HG03571 (cell line): Measurements from ENCODE around the gene LY9.

Experiments used
- ATAC-seq: cut with Tn5 transposase; IDR thresholded peaks from one replicate; pipeline ENCODE4 v1.9.1; 2021; ENCODE audit not compliant: unreplicated experiment

Gene LY9, protein sequence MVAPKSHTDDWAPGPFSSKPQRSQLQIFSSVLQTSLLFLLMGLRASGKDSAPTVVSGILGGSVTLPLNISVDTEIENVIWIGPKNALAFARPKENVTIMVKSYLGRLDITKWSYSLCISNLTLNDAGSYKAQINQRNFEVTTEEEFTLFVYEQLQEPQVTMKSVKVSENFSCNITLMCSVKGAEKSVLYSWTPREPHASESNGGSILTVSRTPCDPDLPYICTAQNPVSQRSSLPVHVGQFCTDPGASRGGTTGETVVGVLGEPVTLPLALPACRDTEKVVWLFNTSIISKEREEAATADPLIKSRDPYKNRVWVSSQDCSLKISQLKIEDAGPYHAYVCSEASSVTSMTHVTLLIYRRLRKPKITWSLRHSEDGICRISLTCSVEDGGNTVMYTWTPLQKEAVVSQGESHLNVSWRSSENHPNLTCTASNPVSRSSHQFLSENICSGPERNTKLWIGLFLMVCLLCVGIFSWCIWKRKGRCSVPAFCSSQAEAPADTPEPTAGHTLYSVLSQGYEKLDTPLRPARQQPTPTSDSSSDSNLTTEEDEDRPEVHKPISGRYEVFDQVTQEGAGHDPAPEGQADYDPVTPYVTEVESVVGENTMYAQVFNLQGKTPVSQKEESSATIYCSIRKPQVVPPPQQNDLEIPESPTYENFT

GRCh38 chr1:160795951-160796383, at the start of gene LY9:
Gene LY9 (plus strand): TSS chr1:160796174. CDS start chr1:160796188, 14 bp downstream.
- peak; percentile 76 for ATAC-seq

- ATAC-seq: no peak
Measured at GRCh38 chr1:160746836-160747500, 49.0 kb upstream of the LY9 start.

- no peak for ATAC-seq
Measured at GRCh38 chr1:160747717-160748116, 48.3 kb upstream of the LY9 start.

DNA sequence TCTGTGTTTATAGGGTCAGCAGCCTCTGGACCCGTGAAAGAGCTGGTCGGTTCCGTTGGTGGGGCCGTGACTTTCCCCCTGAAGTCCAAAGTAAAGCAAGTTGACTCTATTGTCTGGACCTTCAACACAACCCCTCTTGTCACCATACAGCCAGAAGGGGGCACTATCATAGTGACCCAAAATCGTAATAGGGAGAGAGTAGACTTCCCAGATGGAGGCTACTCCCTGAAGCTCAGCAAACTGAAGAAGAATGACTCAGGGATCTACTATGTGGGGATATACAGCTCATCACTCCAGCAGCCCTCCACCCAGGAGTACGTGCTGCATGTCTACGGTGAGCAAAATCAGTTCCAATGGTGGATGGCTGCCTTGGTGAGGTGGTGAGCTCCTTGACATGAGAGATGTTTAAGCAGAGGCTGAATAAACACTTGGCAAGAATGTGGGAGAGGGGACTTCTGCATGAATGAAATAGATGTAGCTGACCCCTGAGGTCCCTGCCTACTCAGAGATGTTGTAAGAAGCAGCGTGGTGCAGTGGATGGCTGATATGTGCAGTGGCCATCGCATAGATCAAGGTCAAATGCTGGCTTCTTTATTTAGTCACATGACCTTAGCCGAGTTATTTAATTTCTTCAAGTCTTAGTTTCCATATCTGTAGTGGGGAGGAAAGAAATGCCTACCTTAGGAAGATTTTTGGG, 47.6 kb upstream of the LY9 start:
- ATAC-seq: no peak

DNA sequence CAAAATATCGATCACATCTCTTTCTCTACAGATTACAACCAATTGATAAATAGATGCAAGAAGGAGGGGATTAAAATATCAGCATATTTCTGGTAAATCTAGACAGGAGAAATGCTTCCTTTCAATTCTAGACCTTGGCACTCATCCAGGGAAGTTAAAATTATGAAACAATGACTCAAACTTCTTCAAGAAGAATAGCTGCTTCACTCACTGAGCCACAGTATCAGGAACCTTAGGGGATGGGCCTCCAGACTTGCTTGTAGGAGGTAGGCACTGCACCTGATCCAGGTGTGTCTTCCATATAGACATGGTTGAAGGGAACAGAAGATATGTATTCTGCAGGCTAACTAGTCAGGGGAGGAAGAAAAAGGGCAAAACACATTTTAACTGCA, 47.1 kb upstream of the LY9 start:
- no peak for ATAC-seq

- ATAC-seq: no peak
Measured at GRCh38 chr1:160750608-160751007, 45.4 kb upstream of the LY9 start.

DNA sequence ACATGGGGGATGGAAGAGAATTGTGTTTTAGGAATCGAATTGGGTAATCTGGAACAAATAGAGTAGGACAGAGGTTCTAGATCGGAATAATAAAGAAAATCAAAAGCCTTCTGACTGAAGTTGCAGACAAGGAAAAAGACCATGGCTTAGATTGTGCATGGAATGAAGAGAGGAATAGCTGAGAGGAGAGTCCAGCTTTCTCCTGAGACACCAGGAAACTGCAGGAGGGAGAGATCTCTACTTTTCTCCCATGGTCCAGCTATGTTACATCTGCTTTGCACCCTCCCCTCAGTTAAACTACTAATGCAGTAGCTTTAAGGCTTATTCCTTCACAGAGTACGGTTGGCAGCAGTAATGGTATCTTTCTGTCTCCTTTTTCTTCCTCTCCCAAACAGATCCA, 43.6 kb upstream of the LY9 start:
- no peak for ATAC-seq

DNA sequence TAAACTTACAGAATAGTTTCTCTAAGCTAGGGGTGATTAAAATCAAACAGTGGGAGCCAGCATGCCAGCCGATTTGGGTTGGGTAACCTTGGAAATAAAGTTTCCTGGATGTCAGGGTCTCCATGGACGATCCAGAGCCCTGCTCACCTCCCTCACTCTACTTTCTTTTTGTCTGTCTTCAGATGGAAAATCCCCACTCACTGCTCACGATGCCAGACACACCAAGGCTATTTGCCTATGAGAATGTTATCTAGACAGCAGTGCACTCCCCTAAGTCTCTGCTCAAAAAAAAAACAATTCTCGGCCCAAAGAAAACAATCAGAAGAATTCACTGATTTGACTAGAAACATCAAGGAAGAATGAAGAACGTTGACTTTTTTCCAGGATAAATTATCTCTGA, 43.0 kb upstream of the LY9 start:
- ATAC-seq: no peak

- ATAC-seq: no peak
Measured at GRCh38 chr1:160753594-160753993, 42.4 kb upstream of the LY9 start.

DNA sequence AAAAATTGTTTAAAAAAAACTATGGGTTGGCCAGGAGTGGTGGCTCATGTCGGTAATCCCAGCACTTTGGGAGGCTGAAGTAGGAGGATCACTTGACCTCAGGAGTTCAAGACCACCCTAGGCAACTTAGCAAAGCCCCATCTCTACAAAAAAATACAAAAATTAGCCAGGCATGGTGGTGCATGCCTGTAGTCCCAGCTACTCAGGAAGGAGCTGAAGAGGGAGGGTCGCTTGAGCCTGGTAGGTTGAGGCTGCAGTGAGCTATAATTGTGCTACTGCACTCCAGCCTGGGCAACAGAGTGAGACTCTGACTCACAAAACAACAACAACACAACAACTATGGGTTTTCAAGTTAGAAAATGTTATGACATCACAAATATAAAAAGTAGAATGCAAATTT, 40.5 kb upstream of the LY9 start:
- no peak for ATAC-seq

DNA sequence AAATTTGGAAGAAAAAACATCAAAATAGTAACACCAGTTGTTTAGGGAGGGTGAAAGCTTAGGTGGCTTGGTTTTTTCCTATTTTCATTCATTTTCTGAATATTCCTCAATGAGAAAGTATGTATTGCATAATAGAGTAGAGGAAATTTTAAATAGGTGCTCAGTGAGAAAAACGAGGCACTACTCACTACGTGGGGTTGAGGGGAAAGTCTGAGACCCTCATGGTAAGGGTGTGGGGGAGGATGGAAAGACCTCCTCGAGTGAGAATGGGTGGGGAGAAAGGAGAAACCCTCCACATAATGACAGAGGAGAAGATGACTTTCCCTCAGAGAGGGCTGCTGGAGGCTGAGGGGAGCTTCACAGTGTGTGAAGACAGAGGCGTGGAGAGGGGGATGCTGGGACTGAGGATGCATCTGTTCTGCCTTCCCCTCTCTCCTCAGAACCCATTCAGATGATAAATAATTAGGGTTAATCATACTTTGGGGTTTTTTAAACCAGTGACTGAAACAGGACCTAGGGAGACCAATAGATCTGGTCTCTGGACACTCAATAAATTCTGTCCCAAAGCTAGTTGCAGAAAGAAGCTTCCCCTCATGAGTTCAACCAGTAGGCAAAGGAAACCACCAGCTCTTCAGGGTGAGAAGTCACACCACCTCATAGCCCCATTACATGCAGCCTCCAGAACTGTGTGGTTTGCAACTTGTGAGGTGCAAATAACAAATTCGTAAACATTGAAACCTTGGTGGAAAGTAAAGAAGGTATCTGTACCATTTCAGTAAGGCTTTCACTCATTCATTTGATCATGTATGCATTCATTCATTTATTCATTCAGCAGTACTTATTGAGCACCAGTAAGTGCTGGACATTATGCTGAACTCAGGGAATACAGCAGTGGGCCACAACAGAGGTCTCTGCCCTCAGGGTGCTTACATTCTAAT, 39.8 kb upstream of the LY9 start:
- no peak for ATAC-seq

DNA sequence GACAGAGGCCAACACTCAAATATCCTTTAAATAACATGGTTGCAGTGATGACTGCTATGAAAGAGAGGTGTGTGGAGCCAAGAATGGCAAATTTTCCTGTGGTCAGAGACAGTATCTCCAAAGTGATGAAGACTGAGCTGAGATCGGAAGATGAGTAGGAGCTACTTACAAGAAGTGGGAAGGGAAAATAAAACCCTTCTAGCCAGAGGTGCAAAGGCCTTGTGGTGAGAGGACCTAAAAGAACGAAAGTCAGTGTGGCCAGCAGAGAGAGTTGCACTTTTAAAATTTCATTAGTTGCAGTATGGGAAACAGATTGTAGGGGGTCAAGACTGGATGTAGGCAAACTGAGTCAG, 39.1 kb upstream of the LY9 start:
- ATAC-seq: no peak

DNA sequence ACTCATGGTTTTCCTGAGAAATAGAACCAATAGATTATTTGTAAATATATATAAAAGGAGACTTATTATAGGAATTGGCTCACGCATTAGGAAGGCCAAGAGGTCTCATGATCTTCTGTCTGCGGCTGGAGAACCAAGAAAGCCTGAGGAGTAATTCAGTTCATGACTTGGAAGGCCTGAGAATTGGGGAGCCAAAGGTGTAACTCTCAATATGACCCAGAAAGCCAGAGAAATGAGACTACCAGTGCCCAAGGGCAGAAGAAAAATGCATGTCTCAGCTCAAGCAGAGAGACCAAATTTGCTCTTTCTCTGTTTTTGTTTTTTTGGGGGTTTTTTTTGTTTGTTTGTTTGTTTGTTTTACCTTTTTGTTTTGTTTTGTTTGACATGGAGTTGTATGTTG, 37.5 kb upstream of the LY9 start:
- no peak for ATAC-seq

DNA sequence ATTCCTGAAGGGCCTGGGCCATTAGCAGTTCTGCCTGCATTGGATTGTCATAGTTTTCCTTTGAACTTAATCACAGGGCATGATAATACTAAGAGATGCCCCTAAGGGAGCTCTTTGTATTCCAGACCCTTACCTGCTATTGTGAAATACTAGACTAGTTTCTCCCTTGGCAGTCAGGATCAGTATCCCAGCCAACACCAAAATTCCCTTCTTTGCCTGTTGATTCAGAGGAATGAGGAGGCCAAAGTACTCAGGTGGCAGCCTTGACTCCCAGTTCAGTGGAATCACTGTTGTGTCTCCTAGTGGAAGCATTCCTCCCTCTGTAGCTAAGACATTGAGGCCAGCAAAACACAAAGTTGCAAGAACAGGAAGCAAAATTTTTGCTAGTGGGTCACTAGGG, 36.2 kb upstream of the LY9 start:
- ATAC-seq: no peak

- ATAC-seq: no peak
Measured at GRCh38 chr1:160761046-160761445, 34.9 kb upstream of the LY9 start.

GRCh38 chr1:160761886-160762285, 34.1 kb upstream of the LY9 start:
- no peak for ATAC-seq

DNA sequence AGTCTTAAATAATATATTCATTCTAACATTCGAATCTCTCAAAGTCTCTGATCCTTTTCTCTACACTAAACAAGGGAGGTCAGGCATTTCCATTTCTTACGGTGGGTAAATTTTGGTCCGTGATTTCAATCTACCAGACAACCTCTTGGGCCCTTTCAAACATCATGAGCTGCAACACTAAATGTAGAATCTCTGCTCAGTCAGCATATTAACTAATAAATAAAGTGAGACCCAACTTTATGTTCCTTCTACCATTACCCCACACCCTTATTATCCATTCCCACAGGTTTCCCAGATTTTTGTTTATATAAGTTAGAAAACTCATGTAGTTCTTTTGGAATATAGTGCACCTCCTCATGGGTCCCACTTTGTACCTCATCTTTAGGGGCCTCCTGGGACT, 32.0 kb upstream of the LY9 start:
- ATAC-seq: no peak

GRCh38 chr1:160767395-160768294, 28.3 kb upstream of the LY9 start:
- ATAC-seq: no peak

- no peak for ATAC-seq
Measured at GRCh38 chr1:160768295-160768657, 27.7 kb upstream of the LY9 start.

GRCh38 chr1:160772331-160772730, 23.6 kb upstream of the LY9 start:
- ATAC-seq: no peak
